ENCODE measurements around the gene TCP11L2. TPM values are rescaled to one million over a fixed set of nuclear protein-coding genes. Genes with fewer than 3 reads are reported as not detected.

TCP11L2 gene
- total and polyA plus RNA-seq, 4 donors: 2.5 to 98.1 (median 5.9) TPM

DNA sequence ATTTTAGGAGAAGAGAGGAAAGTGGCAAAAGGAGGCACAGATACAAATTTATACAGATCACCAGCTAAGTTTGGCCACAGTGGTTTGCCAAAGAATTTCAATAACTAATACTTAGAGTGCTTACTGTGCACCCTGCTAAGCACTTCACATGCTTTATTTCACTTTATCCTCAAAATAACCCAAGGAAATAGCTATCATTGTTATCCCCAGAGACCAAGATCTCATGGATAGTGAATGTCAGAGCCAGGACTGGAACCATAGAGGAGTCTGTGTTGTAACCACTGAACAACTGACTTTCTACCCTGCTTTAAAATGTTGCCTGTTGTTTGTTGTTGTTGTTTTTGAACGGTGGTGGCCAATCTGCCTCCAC lies 1.3 kb upstream of the TCP11L2 start:
- Histone ChIP-seq H3K27ac (ENCODE audit: low read depth in 1 of 2, low read length in 2 of 2) (peak overlapping the region in 1 of 2 donors; percentile 60), H3K36me3 (ENCODE audit: control insufficient read depth in 4 of 4, insufficient read depth in 3 of 4, low read depth in 1 of 4, low read length in 3 of 4) (no peaks in the 10 kb centered on the region), H3K9ac (ENCODE audit: low read depth in 1 of 2, low read length in 2 of 2) (no peak overlapping the region), H3K9me3 (ENCODE audit: control insufficient read depth in 4 of 4, low read length in 3 of 4) (no peaks in the 10 kb centered on the region), H3K4me3 (ENCODE audit: low read depth in 1 of 3, low read length in 3 of 3) (no peak overlapping the region), H3K4me1 (ENCODE audit: control insufficient read depth in 4 of 4, insufficient read depth in 4 of 4, low read length in 3 of 4) (peaks cover 2 to 10% (median 5%) of the 10 kb centered on the region in 4 donors), H3K27me3 (ENCODE audit: control insufficient read depth in 4 of 4, insufficient read depth in 4 of 4, low read length in 3 of 4) (no peaks in the 10 kb centered on the region)
- DNase-seq (ENCODE audit: low spot score): no peak
- no peak for TF ChIP-seq FOXA2 (IDR thresholded peaks at IDR 0.05)
- TF ChIP-seq, protein P1, sequence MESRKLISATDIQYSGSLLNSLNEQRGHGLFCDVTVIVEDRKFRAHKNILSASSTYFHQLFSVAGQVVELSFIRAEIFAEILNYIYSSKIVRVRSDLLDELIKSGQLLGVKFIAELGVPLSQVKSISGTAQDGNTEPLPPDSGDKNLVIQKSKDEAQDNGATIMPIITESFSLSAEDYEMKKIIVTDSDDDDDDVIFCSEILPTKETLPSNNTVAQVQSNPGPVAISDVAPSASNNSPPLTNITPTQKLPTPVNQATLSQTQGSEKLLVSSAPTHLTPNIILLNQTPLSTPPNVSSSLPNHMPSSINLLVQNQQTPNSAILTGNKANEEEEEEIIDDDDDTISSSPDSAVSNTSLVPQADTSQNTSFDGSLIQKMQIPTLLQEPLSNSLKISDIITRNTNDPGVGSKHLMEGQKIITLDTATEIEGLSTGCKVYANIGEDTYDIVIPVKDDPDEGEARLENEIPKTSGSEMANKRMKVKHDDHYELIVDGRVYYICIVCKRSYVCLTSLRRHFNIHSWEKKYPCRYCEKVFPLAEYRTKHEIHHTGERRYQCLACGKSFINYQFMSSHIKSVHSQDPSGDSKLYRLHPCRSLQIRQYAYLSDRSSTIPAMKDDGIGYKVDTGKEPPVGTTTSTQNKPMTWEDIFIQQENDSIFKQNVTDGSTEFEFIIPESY (IDR thresholded peaks at IDR 0.05): no peak
- TF ChIP-seq, protein P2, sequence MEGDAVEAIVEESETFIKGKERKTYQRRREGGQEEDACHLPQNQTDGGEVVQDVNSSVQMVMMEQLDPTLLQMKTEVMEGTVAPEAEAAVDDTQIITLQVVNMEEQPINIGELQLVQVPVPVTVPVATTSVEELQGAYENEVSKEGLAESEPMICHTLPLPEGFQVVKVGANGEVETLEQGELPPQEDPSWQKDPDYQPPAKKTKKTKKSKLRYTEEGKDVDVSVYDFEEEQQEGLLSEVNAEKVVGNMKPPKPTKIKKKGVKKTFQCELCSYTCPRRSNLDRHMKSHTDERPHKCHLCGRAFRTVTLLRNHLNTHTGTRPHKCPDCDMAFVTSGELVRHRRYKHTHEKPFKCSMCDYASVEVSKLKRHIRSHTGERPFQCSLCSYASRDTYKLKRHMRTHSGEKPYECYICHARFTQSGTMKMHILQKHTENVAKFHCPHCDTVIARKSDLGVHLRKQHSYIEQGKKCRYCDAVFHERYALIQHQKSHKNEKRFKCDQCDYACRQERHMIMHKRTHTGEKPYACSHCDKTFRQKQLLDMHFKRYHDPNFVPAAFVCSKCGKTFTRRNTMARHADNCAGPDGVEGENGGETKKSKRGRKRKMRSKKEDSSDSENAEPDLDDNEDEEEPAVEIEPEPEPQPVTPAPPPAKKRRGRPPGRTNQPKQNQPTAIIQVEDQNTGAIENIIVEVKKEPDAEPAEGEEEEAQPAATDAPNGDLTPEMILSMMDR (IDR thresholded peaks at IDR 0.05; ENCODE audit: low read depth, low read length, missing input control): no peak
- TF ChIP-seq HNF4G (IDR thresholded peaks at IDR 0.05): no peak
- TF ChIP-seq ATF3 (IDR thresholded peaks at IDR 0.05): no peak
- TF ChIP-seq FOXA1 (IDR thresholded peaks at IDR 0.05): no peak
- no peak for TF ChIP-seq JUND (IDR thresholded peaks at IDR 0.05)
- no peak for TF ChIP-seq RXRA (IDR thresholded peaks at IDR 0.05)
- TF ChIP-seq YY1 (IDR thresholded peaks at IDR 0.05): no peak
- no peak for TF ChIP-seq RAD21 (IDR thresholded peaks at IDR 0.05)
- TF ChIP-seq HNF4A (conservative IDR thresholded peaks at IDR 0.05): no peak
- TF ChIP-seq NR2F2 (IDR thresholded peaks at IDR 0.05): no peak
- no peak for TF ChIP-seq SP1 (IDR thresholded peaks at IDR 0.05)
- no peak for TF ChIP-seq EGR1 (IDR thresholded peaks at IDR 0.05; ENCODE audit: low read depth in 2 of 2)
- no peak for TF ChIP-seq TAF1 (conservative IDR thresholded peaks at IDR 0.05)
- no peak for TF ChIP-seq GABPA (IDR thresholded peaks at IDR 0.05 in 1 of 2, conservative IDR thresholded peaks at IDR 0.05 in 1 of 2)
- TF ChIP-seq, protein P3, sequence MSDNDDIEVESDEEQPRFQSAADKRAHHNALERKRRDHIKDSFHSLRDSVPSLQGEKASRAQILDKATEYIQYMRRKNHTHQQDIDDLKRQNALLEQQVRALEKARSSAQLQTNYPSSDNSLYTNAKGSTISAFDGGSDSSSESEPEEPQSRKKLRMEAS (IDR thresholded peaks at IDR 0.05): no peak
- TF ChIP-seq, protein P4, sequence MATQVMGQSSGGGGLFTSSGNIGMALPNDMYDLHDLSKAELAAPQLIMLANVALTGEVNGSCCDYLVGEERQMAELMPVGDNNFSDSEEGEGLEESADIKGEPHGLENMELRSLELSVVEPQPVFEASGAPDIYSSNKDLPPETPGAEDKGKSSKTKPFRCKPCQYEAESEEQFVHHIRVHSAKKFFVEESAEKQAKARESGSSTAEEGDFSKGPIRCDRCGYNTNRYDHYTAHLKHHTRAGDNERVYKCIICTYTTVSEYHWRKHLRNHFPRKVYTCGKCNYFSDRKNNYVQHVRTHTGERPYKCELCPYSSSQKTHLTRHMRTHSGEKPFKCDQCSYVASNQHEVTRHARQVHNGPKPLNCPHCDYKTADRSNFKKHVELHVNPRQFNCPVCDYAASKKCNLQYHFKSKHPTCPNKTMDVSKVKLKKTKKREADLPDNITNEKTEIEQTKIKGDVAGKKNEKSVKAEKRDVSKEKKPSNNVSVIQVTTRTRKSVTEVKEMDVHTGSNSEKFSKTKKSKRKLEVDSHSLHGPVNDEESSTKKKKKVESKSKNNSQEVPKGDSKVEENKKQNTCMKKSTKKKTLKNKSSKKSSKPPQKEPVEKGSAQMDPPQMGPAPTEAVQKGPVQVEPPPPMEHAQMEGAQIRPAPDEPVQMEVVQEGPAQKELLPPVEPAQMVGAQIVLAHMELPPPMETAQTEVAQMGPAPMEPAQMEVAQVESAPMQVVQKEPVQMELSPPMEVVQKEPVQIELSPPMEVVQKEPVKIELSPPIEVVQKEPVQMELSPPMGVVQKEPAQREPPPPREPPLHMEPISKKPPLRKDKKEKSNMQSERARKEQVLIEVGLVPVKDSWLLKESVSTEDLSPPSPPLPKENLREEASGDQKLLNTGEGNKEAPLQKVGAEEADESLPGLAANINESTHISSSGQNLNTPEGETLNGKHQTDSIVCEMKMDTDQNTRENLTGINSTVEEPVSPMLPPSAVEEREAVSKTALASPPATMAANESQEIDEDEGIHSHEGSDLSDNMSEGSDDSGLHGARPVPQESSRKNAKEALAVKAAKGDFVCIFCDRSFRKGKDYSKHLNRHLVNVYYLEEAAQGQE (IDR thresholded peaks at IDR 0.05): no peak
- 18% methylated on average over 1 of the region's 1 CpG for whole genome bisulfite sequencing

All from liver (tissue), 9 donors.